ENCODE results near the gene MMP27.

MMP27 gene

DNA sequence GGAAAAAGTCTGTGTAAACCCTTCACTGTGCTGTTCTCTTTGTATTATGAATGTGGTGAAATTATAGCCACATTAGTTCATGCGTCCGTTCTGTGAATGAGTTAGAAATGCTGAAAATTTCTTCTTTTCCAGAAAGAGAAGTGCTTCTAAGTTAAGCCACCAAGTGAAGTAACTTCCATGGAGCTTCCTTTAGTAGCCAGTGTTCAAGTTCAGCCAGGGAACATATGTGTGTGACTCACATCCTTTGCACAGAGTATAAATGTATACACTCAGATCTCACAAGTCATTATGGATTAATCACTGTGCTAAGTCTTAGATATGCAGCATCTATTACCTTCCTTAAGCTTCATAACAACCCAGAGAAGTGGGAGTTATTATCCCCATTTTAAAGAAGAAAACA lies 22.3 kb upstream of the MMP27 start:
- H3K27me3 ChIP-seq (ENCODE audit: control insufficient read depth, insufficient read depth, low read length, poor library complexity, severe bottlenecking) = no peaks in the 10 kb centered on the region
- WGBS, 2 experiments = 96 to 98% methylated on average over 2 of the region's 2 CpGs
- no peak overlapping the region for H3K27ac ChIP-seq (ENCODE audit: insufficient read depth, low read depth, low read length, poor library complexity, severe bottlenecking)
- H3K36me3 ChIP-seq (ENCODE audit: control insufficient read depth, insufficient read depth, low read length) = no peaks in the 10 kb centered on the region
- H3K4me1 ChIP-seq (ENCODE audit: control insufficient read depth, insufficient read depth, low read length) = no peaks in the 10 kb centered on the region
- H3K9me3 ChIP-seq (ENCODE audit: control insufficient read depth, low read length) = no peaks in the 10 kb centered on the region
- no peak overlapping the region for H3K4me3 ChIP-seq (ENCODE audit: insufficient read depth, low read depth, low read length)

GRCh38 chr11:102724904-102725500 lies 19.4 kb upstream of the MMP27 start, which contains the start of gene MMP8:
Gene MMP8, minus strand, starts transcription at chr11:102724954. Its CDS starts 99 bp downstream, at chr11:102724855.
- Histone ChIP-seq H3K4me1 (ENCODE audit: control insufficient read depth, insufficient read depth, low read length) (no peaks in the 10 kb centered on the region), H3K27me3 (ENCODE audit: control insufficient read depth, insufficient read depth, low read length, poor library complexity, severe bottlenecking) (no peaks in the 10 kb centered on the region), H3K27ac (ENCODE audit: insufficient read depth, low read depth, low read length, poor library complexity, severe bottlenecking) (no peak within 1 kb of the TSS), H3K4me3 (ENCODE audit: insufficient read depth, low read depth, low read length) (no peak within 1 kb of the TSS), H3K9me3 (ENCODE audit: control insufficient read depth, low read length) (no peaks in the 10 kb centered on the region), H3K36me3 (ENCODE audit: control insufficient read depth, insufficient read depth, low read length) (no peaks in the 10 kb centered on the region)
- 34 to 36% methylated on average over 2 of the region's 2 CpGs for WGBS, 2 experiments

DNA sequence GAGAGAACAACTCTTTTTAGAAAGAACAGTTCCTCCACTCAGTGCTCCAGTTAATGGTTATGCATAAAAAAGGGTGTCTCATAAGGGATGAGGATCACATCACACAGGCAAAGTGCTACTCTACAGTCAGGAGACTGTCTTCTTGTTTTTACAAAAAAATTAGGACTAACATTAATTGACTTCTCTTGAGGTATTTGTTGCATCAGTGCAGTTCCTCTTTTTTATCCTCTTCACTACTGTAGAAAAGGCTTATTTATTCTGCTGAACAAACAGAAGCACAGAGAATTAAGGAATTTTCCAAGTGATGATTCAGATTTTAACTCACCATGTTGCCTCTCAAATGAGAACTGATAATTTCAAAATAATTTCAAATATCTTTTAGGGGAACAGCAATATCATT lies 17.3 kb upstream of the MMP27 start:
- no peaks in the 10 kb centered on the region for H3K36me3 ChIP-seq (ENCODE audit: control insufficient read depth, insufficient read depth, low read length)
- H3K4me3 ChIP-seq (ENCODE audit: insufficient read depth, low read depth, low read length) = no peak overlapping the region
- H3K9me3 ChIP-seq (ENCODE audit: control insufficient read depth, low read length) = no peaks in the 10 kb centered on the region
- H3K27ac ChIP-seq (ENCODE audit: insufficient read depth, low read depth, low read length, poor library complexity, severe bottlenecking) = no peak overlapping the region
- no peaks in the 10 kb centered on the region for H3K27me3 ChIP-seq (ENCODE audit: control insufficient read depth, insufficient read depth, low read length, poor library complexity, severe bottlenecking)
- H3K4me1 ChIP-seq (ENCODE audit: control insufficient read depth, insufficient read depth, low read length) = no peaks in the 10 kb centered on the region

- Histone ChIP-seq H3K27me3 (ENCODE audit: control insufficient read depth, insufficient read depth, low read length, poor library complexity, severe bottlenecking) (no peaks in the 10 kb centered on the region), H3K4me3 (ENCODE audit: insufficient read depth, low read depth, low read length) (no peak overlapping the region), H3K9me3 (ENCODE audit: control insufficient read depth, low read length) (no peaks in the 10 kb centered on the region), H3K27ac (ENCODE audit: insufficient read depth, low read depth, low read length, poor library complexity, severe bottlenecking) (no peak overlapping the region), H3K4me1 (ENCODE audit: control insufficient read depth, insufficient read depth, low read length) (no peaks in the 10 kb centered on the region), H3K36me3 (ENCODE audit: control insufficient read depth, insufficient read depth, low read length) (no peaks in the 10 kb centered on the region)
- WGBS, 2 experiments = 72% methylated on average over 4 of the region's 4 CpGs
Observed at GRCh38 chr11:102719620-102720277, 14.2 kb upstream of the MMP27 start.

GRCh38 chr11:102717280-102717679 lies 11.7 kb upstream of the MMP27 start:
- no peak overlapping the region for H3K4me3 ChIP-seq (ENCODE audit: insufficient read depth, low read depth, low read length)
- H3K27me3 ChIP-seq (ENCODE audit: control insufficient read depth, insufficient read depth, low read length, poor library complexity, severe bottlenecking) = no peaks in the 10 kb centered on the region
- no peak overlapping the region for H3K27ac ChIP-seq (ENCODE audit: insufficient read depth, low read depth, low read length, poor library complexity, severe bottlenecking)
- no peaks in the 10 kb centered on the region for H3K36me3 ChIP-seq (ENCODE audit: control insufficient read depth, insufficient read depth, low read length)
- no peaks in the 10 kb centered on the region for H3K4me1 ChIP-seq (ENCODE audit: control insufficient read depth, insufficient read depth, low read length)
- H3K9me3 ChIP-seq (ENCODE audit: control insufficient read depth, low read length) = no peaks in the 10 kb centered on the region

DNA sequence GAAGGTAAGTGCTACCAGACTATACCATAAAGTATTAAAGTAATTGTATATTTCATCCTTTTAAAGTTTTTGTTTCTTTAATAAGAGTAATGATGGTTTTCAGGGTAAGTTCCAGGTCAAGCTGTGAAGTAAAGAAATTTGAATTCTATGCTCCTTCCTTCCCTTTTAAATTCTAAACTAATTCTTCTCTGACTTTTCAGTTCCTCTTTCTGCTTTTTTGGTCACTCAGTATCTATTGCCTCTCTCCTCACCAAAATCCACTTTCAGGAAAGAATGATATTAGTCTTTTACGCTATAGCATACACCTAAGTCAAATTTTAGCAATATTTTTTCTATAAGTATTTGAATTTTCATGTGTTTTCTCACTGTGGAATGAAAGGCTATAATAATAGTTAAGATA lies 11.0 kb upstream of the MMP27 start:
- no peaks in the 10 kb centered on the region for H3K4me1 ChIP-seq (ENCODE audit: control insufficient read depth, insufficient read depth, low read length)
- no peak overlapping the region for H3K27ac ChIP-seq (ENCODE audit: insufficient read depth, low read depth, low read length, poor library complexity, severe bottlenecking)
- H3K36me3 ChIP-seq (ENCODE audit: control insufficient read depth, insufficient read depth, low read length) = no peaks in the 10 kb centered on the region
- H3K9me3 ChIP-seq (ENCODE audit: control insufficient read depth, low read length) = no peaks in the 10 kb centered on the region
- WGBS, 2 experiments = no CpG with 5 or more reads among the region's 1 CpG
- no peak overlapping the region for H3K4me3 ChIP-seq (ENCODE audit: insufficient read depth, low read depth, low read length)
- no peaks in the 10 kb centered on the region for H3K27me3 ChIP-seq (ENCODE audit: control insufficient read depth, insufficient read depth, low read length, poor library complexity, severe bottlenecking)

- Histone ChIP-seq H3K27me3 (ENCODE audit: control insufficient read depth, insufficient read depth, low read length, poor library complexity, severe bottlenecking) (no peaks in the 10 kb centered on the region), H3K4me1 (ENCODE audit: control insufficient read depth, insufficient read depth, low read length) (no peaks in the 10 kb centered on the region), H3K36me3 (ENCODE audit: control insufficient read depth, insufficient read depth, low read length) (no peaks in the 10 kb centered on the region), H3K9me3 (ENCODE audit: control insufficient read depth, low read length) (no peaks in the 10 kb centered on the region), H3K27ac (ENCODE audit: insufficient read depth, low read depth, low read length, poor library complexity, severe bottlenecking) (no peak overlapping the region), H3K4me3 (ENCODE audit: insufficient read depth, low read depth, low read length) (no peak overlapping the region)
- 92 to 94% methylated on average over 3 of the region's 3 CpGs for WGBS, 2 experiments
Observed at GRCh38 chr11:102712137-102712536, 6.6 kb upstream of the MMP27 start.

DNA sequence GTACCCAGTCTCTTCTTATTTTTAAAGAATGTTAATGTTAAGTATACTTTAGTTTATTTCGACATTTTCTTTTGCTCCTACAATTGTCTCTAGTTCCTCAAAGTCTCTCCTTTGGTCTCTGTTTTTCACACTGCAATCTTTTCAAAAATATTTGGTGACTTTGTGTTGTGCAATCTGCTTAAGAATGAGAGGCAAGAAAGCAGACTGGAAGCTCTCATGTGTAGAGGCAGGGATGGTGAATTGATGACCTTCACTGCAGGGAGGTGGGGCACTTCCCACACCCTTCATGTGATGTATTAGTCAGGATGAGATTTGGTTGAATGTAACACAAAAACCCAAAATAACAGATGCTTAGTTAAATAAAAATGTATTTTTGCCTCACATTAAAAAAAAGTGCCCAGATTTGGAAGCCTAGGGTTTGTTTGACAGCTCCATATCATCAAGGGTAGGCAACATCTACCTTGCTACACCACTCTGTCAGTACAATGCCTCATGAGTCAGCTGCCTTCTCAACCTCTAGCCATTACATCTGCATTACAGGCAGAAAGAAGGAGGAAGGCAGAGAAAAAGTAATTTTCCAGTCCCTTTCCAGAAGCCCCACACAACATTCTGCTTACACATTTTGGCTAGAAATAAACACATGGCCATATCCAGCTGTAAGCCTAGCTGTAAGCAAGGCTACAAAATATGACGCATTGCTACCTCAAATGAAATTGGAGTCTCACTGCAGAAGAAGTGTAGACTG lies 3.8 kb upstream of the MMP27 start:
- H3K9me3 ChIP-seq (ENCODE audit: control insufficient read depth, low read length) = no peaks in the 10 kb centered on the region
- H3K4me3 ChIP-seq (ENCODE audit: insufficient read depth, low read depth, low read length) = no peak overlapping the region
- H3K27ac ChIP-seq (ENCODE audit: insufficient read depth, low read depth, low read length, poor library complexity, severe bottlenecking) = no peak overlapping the region
- no peaks in the 10 kb centered on the region for H3K27me3 ChIP-seq (ENCODE audit: control insufficient read depth, insufficient read depth, low read length, poor library complexity, severe bottlenecking)
- WGBS, 2 experiments = 98 to 100% methylated on average over 1 to 2 of the region's 2 CpGs
- no peaks in the 10 kb centered on the region for H3K36me3 ChIP-seq (ENCODE audit: control insufficient read depth, insufficient read depth, low read length)
- no peaks in the 10 kb centered on the region for H3K4me1 ChIP-seq (ENCODE audit: control insufficient read depth, insufficient read depth, low read length)

- no peaks in the 10 kb centered on the region for H3K27me3 ChIP-seq (ENCODE audit: control insufficient read depth, insufficient read depth, low read length, poor library complexity, severe bottlenecking)
- H3K36me3 ChIP-seq (ENCODE audit: control insufficient read depth, insufficient read depth, low read length) = no peaks in the 10 kb centered on the region
- H3K4me3 ChIP-seq (ENCODE audit: insufficient read depth, low read depth, low read length) = no peak overlapping the region
- no peaks in the 10 kb centered on the region for H3K9me3 ChIP-seq (ENCODE audit: control insufficient read depth, low read length)
- H3K27ac ChIP-seq (ENCODE audit: insufficient read depth, low read depth, low read length, poor library complexity, severe bottlenecking) = no peak overlapping the region
- 78 to 90% methylated on average over 4 of the region's 4 CpGs for WGBS, 2 experiments
- H3K4me1 ChIP-seq (ENCODE audit: control insufficient read depth, insufficient read depth, low read length) = no peaks in the 10 kb centered on the region
Observed at GRCh38 chr11:102708654-102709053, 3.1 kb upstream of the MMP27 start.

- WGBS, 2 experiments = 90 to 95% methylated on average over 3 of the region's 3 CpGs
- Histone ChIP-seq H3K27ac (ENCODE audit: insufficient read depth, low read depth, low read length, poor library complexity, severe bottlenecking) (no peak overlapping the region), H3K36me3 (ENCODE audit: control insufficient read depth, insufficient read depth, low read length) (no peaks in the 10 kb centered on the region), H3K27me3 (ENCODE audit: control insufficient read depth, insufficient read depth, low read length, poor library complexity, severe bottlenecking) (no peaks in the 10 kb centered on the region), H3K9me3 (ENCODE audit: control insufficient read depth, low read length) (no peaks in the 10 kb centered on the region), H3K4me3 (ENCODE audit: insufficient read depth, low read depth, low read length) (no peak overlapping the region), H3K4me1 (ENCODE audit: control insufficient read depth, insufficient read depth, low read length) (no peaks in the 10 kb centered on the region)
Observed at GRCh38 chr11:102704841-102705240, 728 bp downstream of the MMP27 start.

Measured in ectodermal cell (in vitro differentiated cells).